ENCODE data around the gene NIN.
"Not testable (repeated sequence)": the region's sequence is repeated elsewhere in the genome, so short reads cannot be mapped to it uniquely, and the experiment has no call there.

The NIN gene

DNA sequence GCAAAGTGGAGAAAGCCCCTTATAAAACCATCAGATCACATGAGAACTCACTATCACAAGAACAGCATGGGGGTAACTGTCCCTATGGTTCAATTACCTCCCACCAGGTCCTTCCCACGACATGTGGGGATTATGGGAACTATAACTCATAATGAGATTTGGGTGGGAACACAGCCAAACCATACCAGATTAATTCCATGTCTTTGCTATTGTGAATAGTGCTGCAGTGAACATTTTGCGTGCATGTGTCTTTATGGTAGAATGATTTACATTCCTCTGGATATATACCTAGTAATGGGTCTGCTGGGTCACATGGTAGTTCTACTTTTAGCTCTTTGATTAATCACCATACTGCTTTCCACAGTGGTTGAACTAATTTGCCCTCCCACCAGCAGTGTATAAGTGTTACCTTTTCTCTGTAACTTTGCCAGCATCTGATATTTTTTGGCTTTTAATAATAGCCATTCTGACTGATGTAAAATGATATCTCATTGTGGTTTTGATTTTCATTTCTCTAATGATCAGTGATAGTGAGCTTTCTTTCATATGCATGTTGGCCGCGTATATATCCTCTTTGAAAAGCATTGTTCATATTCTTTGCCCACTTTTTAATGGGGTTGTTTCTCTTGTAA lies 133.2 kb downstream of the NIN start:
- FAIRE-seq, result no peak

DNA sequence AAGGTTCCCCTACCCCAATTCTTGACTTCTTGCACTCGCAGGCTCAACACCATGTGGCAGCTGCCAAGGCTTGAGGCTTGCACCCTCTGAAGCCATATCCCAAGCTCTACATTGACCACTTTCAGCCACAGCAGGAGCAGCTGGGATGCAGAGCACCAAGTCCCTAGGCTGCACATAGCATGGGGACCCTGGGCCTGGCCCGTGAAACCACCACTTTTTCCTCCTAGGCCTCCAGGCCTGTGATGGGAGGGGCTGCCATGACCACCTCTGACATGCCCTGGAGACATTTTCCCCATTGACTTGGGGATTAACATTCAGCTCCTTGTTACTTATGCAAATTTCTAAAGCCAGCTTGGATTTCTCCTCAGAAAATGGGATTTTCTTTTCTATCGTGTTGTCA lies 136.7 kb downstream of the NIN start:
- FAIRE-seq, result not testable (repeated sequence)

DNA sequence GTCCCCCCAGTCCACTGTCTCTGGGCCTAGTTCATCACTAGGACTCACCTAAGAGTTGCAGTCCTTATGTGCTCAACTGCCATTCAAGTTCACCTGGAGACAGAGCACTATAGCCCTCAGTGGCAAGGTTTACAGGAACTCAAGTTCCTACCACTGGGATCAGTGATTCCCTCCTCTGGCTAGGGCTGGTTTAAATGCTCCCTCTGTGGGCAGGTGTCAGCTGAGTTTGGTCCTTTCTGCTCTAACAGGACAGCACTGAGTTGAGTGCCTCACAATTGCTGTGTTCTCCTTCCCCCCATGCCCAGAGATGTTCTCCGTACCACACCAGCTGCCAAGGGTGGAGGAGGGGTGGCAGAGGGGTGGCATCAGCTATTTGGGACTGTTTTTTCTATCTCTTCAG lies 142.1 kb downstream of the NIN start:
- FAIRE-seq, result no peak

GRCh38 chr14:50679674-50680073 lies 151.3 kb downstream of the NIN start:
- no peak for FAIRE-seq

DNA sequence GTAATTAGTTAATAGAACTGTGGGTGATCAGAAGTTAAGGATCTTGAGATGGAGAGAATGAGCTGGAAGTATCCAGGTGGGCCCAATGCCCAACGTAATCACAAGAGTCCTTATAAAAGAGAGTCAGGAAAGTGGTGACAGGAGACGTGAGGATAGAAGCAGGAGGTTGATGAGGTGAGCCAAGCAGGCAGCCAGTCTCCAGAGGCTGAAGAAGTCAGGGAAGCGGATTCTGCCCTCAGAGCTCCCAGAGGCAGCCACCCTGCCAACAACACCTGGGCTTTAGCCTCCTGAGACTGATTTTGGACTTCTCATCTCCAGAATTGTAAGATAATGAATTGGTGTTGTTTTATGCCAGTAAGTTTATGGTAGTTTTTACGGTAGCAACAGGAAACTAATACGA lies 152.8 kb downstream of the NIN start:
- FAIRE-seq, result no peak

DNA sequence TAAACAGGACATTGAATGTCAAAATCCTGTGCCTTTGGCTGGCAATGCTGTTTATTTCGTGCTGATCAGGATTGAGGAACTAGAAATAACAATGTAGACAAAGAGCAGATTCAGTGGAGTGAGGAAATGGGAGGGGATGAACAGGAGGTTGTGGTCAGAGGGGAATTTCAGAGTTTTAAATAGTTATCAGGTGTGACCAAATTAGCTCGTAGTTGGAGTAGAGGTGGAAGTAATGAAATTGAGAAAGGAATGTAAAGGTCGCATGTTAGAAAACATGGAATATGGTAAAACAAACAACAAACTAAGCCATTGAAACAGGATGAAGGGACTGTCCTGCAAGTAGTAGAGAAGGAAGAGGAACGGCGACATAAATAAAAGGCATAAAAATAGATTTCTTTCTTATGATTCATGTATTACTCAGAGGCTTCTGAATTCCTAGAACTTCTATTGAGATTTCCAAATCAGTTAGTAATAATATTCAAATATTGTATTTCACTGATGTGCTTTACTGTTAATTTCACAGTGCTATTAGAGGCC lies 153.4 kb downstream of the NIN start:
- FAIRE-seq, result no peak

GRCh38 chr14:50676814-50677516 lies 154.0 kb downstream of the NIN start:
- no peak for FAIRE-seq

GRCh38 chr14:50675597-50675996 lies 155.4 kb downstream of the NIN start:
- no peak for FAIRE-seq

GRCh38 chr14:50670866-50671256 lies 160.1 kb downstream of the NIN start:
- no peak for FAIRE-seq

DNA sequence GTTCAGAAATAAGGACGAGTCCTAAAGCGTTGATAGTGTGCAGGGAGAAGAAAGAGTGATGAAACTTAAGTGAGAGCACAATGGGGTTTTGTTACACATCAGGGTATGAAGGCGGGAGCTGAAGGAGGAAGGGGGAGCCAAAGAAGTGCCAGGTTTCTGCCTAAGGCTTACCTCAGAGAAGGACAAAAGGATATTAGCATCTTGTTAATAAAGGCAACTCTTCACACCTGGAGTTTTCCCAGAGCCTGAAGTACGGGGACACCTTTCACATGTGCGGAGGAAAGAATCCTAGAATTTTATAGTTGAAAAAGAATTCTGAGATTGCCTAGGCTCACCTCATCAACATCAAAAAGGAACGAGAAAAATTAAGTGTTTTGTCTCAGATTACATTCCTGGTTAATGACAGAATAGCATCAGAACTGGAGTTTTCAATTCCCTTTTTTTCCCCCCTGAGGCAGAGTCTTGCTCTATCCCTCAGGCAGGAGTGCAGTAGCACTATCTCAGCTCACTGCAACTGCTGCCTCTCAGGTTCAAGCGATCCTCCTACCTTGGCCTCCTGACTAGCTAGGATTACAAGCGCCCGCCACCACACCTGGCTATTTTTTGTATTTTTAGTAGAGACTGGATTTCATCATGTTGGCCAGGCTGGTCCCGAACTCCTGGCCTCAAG lies 160.6 kb downstream of the NIN start:
- no peak for FAIRE-seq
